ENCODE data around the gene OPRD1.

DNA sequence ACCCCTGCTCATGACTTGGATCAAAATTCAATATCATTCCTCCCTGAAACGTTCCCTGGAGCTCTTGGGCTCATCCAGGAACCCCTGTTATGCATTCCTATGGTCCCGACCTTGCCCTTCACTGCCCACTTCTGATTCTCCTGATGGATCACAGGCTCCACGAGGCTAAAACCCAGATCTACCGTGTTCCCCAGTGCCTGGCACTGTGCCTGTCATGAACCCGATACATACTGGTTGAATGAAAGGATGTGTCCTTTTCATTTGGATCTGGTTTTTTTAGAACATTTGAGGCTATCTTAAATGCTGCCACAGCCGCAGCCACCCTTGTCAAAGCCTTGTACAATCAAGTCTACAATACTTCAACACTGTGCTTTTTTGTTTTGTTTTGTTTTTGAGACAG is 22.2 kb upstream of the OPRD1 start:
- no peak for TF ChIP-seq ISL1 (CRISPR knock-in tag; IDR thresholded peaks at IDR 0.05)
- TF ChIP-seq, protein P1, sequence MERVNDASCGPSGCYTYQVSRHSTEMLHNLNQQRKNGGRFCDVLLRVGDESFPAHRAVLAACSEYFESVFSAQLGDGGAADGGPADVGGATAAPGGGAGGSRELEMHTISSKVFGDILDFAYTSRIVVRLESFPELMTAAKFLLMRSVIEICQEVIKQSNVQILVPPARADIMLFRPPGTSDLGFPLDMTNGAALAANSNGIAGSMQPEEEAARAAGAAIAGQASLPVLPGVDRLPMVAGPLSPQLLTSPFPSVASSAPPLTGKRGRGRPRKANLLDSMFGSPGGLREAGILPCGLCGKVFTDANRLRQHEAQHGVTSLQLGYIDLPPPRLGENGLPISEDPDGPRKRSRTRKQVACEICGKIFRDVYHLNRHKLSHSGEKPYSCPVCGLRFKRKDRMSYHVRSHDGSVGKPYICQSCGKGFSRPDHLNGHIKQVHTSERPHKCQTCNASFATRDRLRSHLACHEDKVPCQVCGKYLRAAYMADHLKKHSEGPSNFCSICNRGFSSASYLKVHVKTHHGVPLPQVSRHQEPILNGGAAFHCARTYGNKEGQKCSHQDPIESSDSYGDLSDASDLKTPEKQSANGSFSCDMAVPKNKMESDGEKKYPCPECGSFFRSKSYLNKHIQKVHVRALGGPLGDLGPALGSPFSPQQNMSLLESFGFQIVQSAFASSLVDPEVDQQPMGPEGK (CRISPR knock-in tag; IDR thresholded peaks at IDR 0.05; ENCODE audit: borderline replicate concordance) = no peak
- no peak for TF ChIP-seq ZFP3 (CRISPR knock-in tag; IDR thresholded peaks at IDR 0.05)
- no peak for TF ChIP-seq CSDC2 (CRISPR knock-in tag; IDR thresholded peaks at IDR 0.05)
- TF ChIP-seq PPARA (CRISPR knock-in tag; IDR thresholded peaks at IDR 0.05; ENCODE audit: borderline replicate concordance) = no peak
- TF ChIP-seq ARNTL (CRISPR knock-in tag; IDR thresholded peaks at IDR 0.05; ENCODE audit: borderline replicate concordance, low read depth) = no peak

All from SK-N-SH treated with all-trans-retinoic acid at 6 μM for 48 hours (cell line).